ENCODE results near the gene HYDIN.

- TF ChIP-seq POLR2A (IDR thresholded peaks at IDR 0.05) (no peak), EP300 (IDR thresholded peaks at IDR 0.05) (no peak), POLR2AphosphoS5 (IDR thresholded peaks at IDR 0.05) (no peak)
- TF ChIP-seq, protein P1, sequence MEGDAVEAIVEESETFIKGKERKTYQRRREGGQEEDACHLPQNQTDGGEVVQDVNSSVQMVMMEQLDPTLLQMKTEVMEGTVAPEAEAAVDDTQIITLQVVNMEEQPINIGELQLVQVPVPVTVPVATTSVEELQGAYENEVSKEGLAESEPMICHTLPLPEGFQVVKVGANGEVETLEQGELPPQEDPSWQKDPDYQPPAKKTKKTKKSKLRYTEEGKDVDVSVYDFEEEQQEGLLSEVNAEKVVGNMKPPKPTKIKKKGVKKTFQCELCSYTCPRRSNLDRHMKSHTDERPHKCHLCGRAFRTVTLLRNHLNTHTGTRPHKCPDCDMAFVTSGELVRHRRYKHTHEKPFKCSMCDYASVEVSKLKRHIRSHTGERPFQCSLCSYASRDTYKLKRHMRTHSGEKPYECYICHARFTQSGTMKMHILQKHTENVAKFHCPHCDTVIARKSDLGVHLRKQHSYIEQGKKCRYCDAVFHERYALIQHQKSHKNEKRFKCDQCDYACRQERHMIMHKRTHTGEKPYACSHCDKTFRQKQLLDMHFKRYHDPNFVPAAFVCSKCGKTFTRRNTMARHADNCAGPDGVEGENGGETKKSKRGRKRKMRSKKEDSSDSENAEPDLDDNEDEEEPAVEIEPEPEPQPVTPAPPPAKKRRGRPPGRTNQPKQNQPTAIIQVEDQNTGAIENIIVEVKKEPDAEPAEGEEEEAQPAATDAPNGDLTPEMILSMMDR (IDR thresholded peaks at IDR 0.05), result no peak
These were observed 30.5 kb upstream of the HYDIN start for GRCh38 chr16:71260995-71261394.

Data from gastroesophageal sphincter (tissue), 3 donors.